Naive thymus-derived CD8-positive, alpha-beta T cell (primary cell): ENCODE data around the gene KDM1B. TPM values are rescaled to one million over a fixed set of nuclear protein-coding genes. Genes with fewer than 3 reads are reported as not detected.
"Not testable (repeated sequence)": the region's sequence is repeated elsewhere in the genome, so short reads cannot be mapped to it uniquely, and the experiment has no call there.

Experiments
- ATAC-seq, 2 donors: fragments of 150-1000 bp; cut with Tn5 transposase in 1 of 2; sonication (Bioruptor Pico), chemical (Tn5 transposase) in 1 of 2; 1 replicate in 1 of 2; 2 replicates in 1 of 2; pipeline ENCODE4 v1.10.0; 2021; ENCODE audit warnings: mild to moderate bottlenecking in 2 of 2, moderate library complexity in 2 of 2
- POLR2A ChIA-PET: fragments of 350-600 bp; sonication (Branson Sonifier 250); formaldehyde crosslinking; loops from one replicate; lab custom pipeline; 2021; ENCODE audit warnings: antibody characterized with exemption; lab: Charles Lee
- DNase-seq, 10 donors: peaks; one replicate each; pipeline versions ENCODE4 v3.0.0 to v3.0.0-alpha.2; 2020 to 2022
- H3K27ac Mint-ChIP-seq, 10 donors: one replicate each; pipeline ENCODE4 v1.8.0; 2020 to 2022; ENCODE audit warnings: mild to moderate bottlenecking in 10 of 10, mixed read lengths in 10 of 10, moderate library complexity in 4 of 10, inconsistent platforms in 1 of 10
- H3K27me3 Mint-ChIP-seq, 5 donors: one replicate each; pipeline ENCODE4 v1.8.0; 2021 to 2022; ENCODE audit warnings: mixed read lengths in 5 of 5
- H3K36me3 Mint-ChIP-seq, 3 donors: one replicate each; pipeline ENCODE4 v1.8.0; 2020 to 2022; ENCODE audit warnings: mixed read lengths in 3 of 3, mild to moderate bottlenecking in 2 of 3, inconsistent platforms in 1 of 3
- H3K4me1 Mint-ChIP-seq, 4 donors: one replicate each; pipeline ENCODE4 v1.8.0; 2021 to 2022; ENCODE audit warnings: mixed read lengths in 4 of 4
- H3K4me3 Mint-ChIP-seq, 10 donors: one replicate each; pipeline ENCODE4 v1.8.0; 2020 to 2022; ENCODE audit warnings: mild to moderate bottlenecking in 10 of 10, mixed read lengths in 10 of 10, moderate library complexity in 6 of 10, inconsistent platforms in 1 of 10
- H3K9me3 Mint-ChIP-seq, 9 donors: one replicate each; pipeline ENCODE4 v1.8.0; 2020 to 2022; ENCODE audit warnings: mixed read lengths in 9 of 9, mild to moderate bottlenecking in 3 of 9, inconsistent platforms in 1 of 9, moderate library complexity in 1 of 9
- polyA plus RNA-seq, 3 donors: library from polyadenylated mRNA; unstranded; fragments of 300-500 nt; fragmentation: Illumina TruSeq; gene quantifications; one replicate each; pipeline ENCODE4 v1.2.3, GENCODE V29; 2021
- total RNA-seq, 8 experiments: library from RNA in 2 of 8; stranded (reverse) in 2 of 8; gene quantifications; one replicate each; pipeline ENCODE4 v1.2.3 and lab custom pipeline; 2021 to 2026

KDM1B gene
- total and polyA plus RNA-seq, 5 experiments from 2014 or later, result 0.55 to 11.9 (median 2.9) TPM

DNA sequence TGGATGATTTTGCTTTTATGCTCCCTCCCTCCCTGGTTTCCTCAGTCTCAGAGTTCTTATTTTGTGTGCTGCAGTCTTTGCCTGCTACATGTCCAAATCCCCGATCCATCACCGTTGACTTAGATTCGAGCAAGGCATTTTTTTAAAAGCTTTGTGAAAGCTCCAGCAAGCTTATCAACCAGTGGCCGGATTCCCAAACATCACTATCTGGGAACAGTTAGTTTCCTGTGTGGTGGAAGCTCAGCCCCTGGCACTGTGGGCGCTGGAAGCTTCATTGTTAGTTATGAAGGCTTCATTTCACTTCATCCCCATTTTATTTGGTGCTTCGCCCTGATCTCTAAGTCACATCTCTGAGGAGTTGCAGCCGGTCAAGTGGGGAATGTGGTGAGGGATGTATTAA lies 64.4 kb downstream of the KDM1B start:
- POLR2A ChIA-PET, result no interaction called here
- Mint-ChIP-seq H3K4me1 (peaks cover 0 to 11% (median 1%) of the 10 kb centered on the region in 4 donors), H3K9me3 (peaks cover 0 to 2% (median 0%) of the 10 kb centered on the region in 9 donors), H3K4me3 (no peak overlapping the region), H3K27ac (peak overlapping the region in 7 of 10 donors; percentile 3 to 69 (median 25)), H3K36me3 (peaks cover 14 to 74% (median 33%) of the 10 kb centered on the region in 3 donors), H3K27me3 (no peaks in the 10 kb centered on the region)
- no peak for DNase-seq
- ATAC-seq, result no peak

GRCh38 chr6:18221288-18221615 lies 66.0 kb downstream of the KDM1B start:
- POLR2A ChIA-PET, result no interaction called here

DNA sequence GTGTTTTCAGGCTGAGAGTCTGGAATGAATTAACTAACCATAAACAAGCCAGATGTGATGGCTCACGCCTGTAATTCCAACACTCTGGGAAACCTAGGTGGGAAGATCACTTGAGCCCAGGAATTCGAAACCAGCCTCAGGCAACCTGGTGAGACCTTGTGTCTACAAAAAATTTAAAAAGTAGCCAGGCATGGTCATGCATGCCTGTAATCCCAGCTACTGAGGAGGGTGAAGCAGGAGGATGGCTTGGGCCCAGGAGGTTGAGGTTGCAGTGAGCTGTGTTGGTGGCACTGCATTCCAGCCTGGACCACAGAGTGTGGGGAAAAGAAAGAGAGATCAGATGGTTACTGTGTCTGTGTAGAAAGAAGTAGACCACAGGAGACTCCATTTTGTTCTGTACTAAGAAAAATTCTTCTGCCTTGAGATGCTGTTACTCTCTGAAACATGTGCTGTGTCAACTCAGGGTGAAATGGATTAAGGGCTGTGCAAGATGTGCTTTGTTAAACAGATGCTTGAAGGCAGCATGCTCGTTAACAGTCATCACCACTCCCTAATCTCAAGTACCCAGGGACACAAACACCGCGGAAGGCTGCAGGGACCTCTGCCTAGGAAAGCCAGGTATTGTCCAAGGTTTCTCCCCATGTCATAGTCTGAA lies 71.4 kb downstream of the KDM1B start:
- Mint-ChIP-seq H3K36me3 (peaks cover 18 to 79% (median 38%) of the 10 kb centered on the region in 3 donors), H3K27ac (peak overlapping the region in 5 of 10 donors; percentile 11 to 53 (median 43)), H3K9me3 (peaks cover 0 to 27% (median 15%) of the 10 kb centered on the region in 9 donors), H3K4me1 (peaks cover 0 to 17% (median 7%) of the 10 kb centered on the region in 4 donors)
- H3K27me3 Mint-ChIP-seq, H3K4me3 Mint-ChIP-seq, DNase-seq, POLR2A ChIA-PET, ATAC-seq: not testable (repeated sequence)

More at GRCh38 chr6:18221288-18221615, 66.0 kb downstream of the KDM1B start:
- DNase-seq, result no peak
- Mint-ChIP-seq H3K36me3 (peaks cover 14 to 72% (median 25%) of the 10 kb centered on the region in 3 donors), H3K9me3 (peaks cover 0 to 2% (median 0%) of the 10 kb centered on the region in 9 donors), H3K4me1 (peaks cover 0 to 3% (median 1%) of the 10 kb centered on the region in 4 donors), H3K4me3 (no peak overlapping the region), H3K27ac (peak overlapping the region in 4 of 10 donors; percentile 15 to 80 (median 46)), H3K27me3 (no peaks in the 10 kb centered on the region)
- ATAC-seq, result no peak

GRCh38 chr6:18227166-18227565 lies 71.9 kb downstream of the KDM1B start:
- ATAC-seq, POLR2A ChIA-PET, H3K4me3 Mint-ChIP-seq, H3K27me3 Mint-ChIP-seq, DNase-seq: not testable (repeated sequence)
- Mint-ChIP-seq H3K9me3 (peaks cover 2 to 33% (median 21%) of the 10 kb centered on the region in 9 donors), H3K36me3 (peaks cover 22 to 79% (median 44%) of the 10 kb centered on the region in 3 donors), H3K4me1 (peaks cover 2 to 17% (median 8%) of the 10 kb centered on the region in 4 donors), H3K27ac (peak overlapping the region in 4 of 10 donors; percentile 15 to 53 (median 38))

DNA sequence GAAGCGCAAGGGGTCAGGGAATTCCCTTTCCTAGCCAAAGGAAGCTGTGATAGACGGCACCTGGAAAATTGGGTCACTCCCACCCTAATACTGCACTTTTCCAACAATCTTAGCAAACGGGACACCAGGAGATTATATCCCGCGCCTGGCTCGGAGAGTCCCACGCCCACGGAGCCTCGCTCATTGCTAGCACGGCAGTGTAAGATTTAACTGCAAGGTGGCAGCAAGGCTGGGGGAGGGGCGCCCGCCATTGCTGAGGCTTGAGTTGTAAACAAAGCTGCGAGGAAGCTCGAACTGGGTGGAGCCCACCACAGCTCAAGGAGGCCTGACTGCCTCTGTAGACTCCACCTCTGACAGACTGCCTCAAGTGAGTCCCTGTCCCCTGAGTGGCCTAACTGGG lies 73.4 kb downstream of the KDM1B start:
- not testable (repeated sequence) for ATAC-seq, DNase-seq, H3K4me3 Mint-ChIP-seq, H3K27ac Mint-ChIP-seq, H3K27me3 Mint-ChIP-seq
- POLR2A ChIA-PET, result interaction anchor here (1.5 kb wide), 1 partner anchor 74 kb away, joined by 3 read pairs; the partner anchor contains the start of gene TPMT
- Mint-ChIP-seq H3K9me3 (peaks cover 7 to 44% (median 30%) of the 10 kb centered on the region in 9 donors), H3K36me3 (peaks cover 33 to 81% (median 56%) of the 10 kb centered on the region in 3 donors), H3K4me1 (peaks cover 2 to 17% (median 10%) of the 10 kb centered on the region in 4 donors)

GRCh38 chr6:18231856-18232255 lies 76.6 kb downstream of the KDM1B start:
- H3K27ac Mint-ChIP-seq, ATAC-seq, H3K27me3 Mint-ChIP-seq, DNase-seq, H3K4me3 Mint-ChIP-seq: not testable (repeated sequence)
- Mint-ChIP-seq H3K9me3 (peaks cover 11 to 58% (median 33%) of the 10 kb centered on the region in 9 donors), H3K4me1 (peaks cover 2 to 17% (median 9%) of the 10 kb centered on the region in 4 donors), H3K36me3 (peaks cover 45 to 95% (median 82%) of the 10 kb centered on the region in 3 donors)
- POLR2A ChIA-PET, result interaction anchor here (0.6 kb wide), 1 partner anchor 71 kb away, joined by 3 read pairs; no protein-coding TSS in a partner anchor

DNA sequence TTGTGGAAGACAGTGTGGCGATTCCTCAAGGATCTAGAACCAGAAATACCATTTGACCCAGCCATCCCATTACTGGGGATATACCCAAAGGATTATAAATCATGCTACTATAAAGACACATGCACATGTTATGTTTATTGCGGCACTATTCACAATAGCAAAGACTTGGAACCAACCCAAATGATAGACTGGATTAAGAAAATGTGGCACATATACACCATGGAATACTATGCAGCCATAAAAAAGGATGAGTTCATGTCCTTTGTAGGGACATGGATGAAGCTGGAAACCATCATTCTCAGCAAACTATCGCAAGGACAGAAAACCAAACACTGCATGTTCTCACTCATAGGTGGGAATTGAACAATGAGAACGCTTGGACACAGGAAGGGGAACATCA lies 78.5 kb downstream of the KDM1B start:
- peaks cover 11 to 58% (median 33%) of the 10 kb centered on the region in 9 donors for H3K9me3 Mint-ChIP-seq
- ATAC-seq, H3K27ac Mint-ChIP-seq, H3K27me3 Mint-ChIP-seq, DNase-seq, POLR2A ChIA-PET, H3K4me3 Mint-ChIP-seq: not testable (repeated sequence)
- H3K36me3 Mint-ChIP-seq, result peaks cover 45 to 95% (median 78%) of the 10 kb centered on the region in 3 donors
- H3K4me1 Mint-ChIP-seq, result peaks cover 2 to 10% (median 7%) of the 10 kb centered on the region in 4 donors

DNA sequence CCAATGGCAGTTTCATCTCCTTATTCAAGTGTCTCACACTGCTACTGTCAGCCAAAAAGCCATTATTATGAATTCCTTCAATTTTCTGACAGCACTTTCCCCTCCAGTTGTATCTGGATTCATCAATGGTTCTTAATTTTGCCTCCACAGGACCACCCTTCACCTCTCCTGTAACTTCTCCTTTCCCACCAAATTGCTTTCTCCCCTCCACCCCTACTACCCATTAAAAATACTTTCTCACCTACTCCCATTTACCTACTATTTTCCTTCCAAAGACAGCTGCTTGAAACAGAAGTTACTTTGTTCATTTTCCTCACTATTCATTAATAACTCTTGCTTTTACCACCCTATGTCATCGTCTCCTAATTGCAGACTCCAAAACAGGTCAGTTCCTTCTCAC lies 79.3 kb downstream of the KDM1B start:
- Mint-ChIP-seq H3K27me3 (no peaks in the 10 kb centered on the region), H3K4me1 (peaks cover 2 to 10% (median 5%) of the 10 kb centered on the region in 4 donors), H3K4me3 (no peak overlapping the region), H3K36me3 (peaks cover 41 to 92% (median 73%) of the 10 kb centered on the region in 3 donors), H3K27ac (peak overlapping the region in 4 of 10 donors; percentile 1 to 42 (median 7)), H3K9me3 (peaks cover 11 to 52% (median 27%) of the 10 kb centered on the region in 9 donors)
- POLR2A ChIA-PET, result no interaction called here
- DNase-seq (no peak), ATAC-seq (no peak)

DNA sequence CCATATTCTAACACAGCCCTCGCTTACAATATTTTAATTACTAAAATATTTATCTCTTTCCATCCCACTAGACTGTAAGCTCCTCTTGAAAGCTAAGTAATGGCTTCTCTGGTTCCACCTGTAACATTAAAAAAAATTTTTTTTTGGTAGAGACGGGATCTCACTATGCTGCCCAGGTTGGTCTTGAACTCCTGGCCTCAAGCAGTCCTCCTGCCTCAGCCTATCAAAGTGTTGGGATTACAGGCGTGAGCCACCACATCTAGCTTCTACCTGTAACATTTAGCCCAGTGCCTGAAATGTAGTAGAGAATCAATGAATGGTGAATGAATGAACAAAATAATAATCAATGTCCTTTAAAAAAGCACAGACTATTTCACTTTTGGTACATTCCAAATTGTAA lies 80.3 kb downstream of the KDM1B start:
- Mint-ChIP-seq H3K36me3 (peaks cover 39 to 85% (median 65%) of the 10 kb centered on the region in 3 donors), H3K27me3 (no peaks in the 10 kb centered on the region), H3K4me3 (no peak overlapping the region), H3K4me1 (peaks cover 2 to 8% (median 5%) of the 10 kb centered on the region in 4 donors), H3K27ac (no peak overlapping the region), H3K9me3 (peaks cover 10 to 46% (median 24%) of the 10 kb centered on the region in 9 donors)
- POLR2A ChIA-PET, result interaction anchor here (0.5 kb wide), 1 partner anchor 56 kb away, joined by 3 read pairs; no protein-coding TSS in a partner anchor
- ATAC-seq (no peak), DNase-seq (no peak)

DNA sequence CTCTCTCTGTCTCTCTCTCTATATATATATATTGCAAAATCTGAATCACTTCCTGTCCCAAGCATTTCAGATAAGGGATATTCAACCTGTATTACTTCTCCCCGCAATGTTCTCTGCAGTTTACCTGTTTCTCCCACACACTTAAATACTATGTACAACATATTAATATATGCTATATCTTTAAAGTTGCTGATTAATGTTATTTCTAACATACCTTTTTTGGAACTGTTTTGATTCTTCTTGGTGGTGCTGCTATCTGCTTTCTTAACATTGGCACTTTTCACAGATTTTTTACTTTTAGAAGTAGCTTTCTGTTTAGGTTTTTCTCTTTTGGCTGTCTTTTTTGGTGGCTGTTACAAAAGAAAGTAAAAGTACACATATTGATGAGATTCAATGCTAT lies 81.9 kb downstream of the KDM1B start:
- no peak overlapping the region for H3K4me3 Mint-ChIP-seq
- ATAC-seq (no peak), DNase-seq (no peak)
- POLR2A ChIA-PET, result no interaction called here
- H3K27me3 Mint-ChIP-seq, result no peaks in the 10 kb centered on the region
- peak overlapping the region in 2 of 10 donors; percentile 37 to 40 for H3K27ac Mint-ChIP-seq
- H3K4me1 Mint-ChIP-seq, result peaks cover 4 to 19% (median 13%) of the 10 kb centered on the region in 4 donors
- peaks cover 2 to 29% (median 12%) of the 10 kb centered on the region in 9 donors for H3K9me3 Mint-ChIP-seq
- H3K36me3 Mint-ChIP-seq, result peaks cover 23 to 80% (median 51%) of the 10 kb centered on the region in 3 donors

GRCh38 chr6:18240230-18240629 lies 85.0 kb downstream of the KDM1B start:
- H3K36me3 Mint-ChIP-seq, result peaks cover 5 to 79% (median 49%) of the 10 kb centered on the region in 3 donors
- ATAC-seq (no peak), DNase-seq (no peak)
- no peak overlapping the region for H3K4me3 Mint-ChIP-seq
- H3K9me3 Mint-ChIP-seq, result peaks cover 0 to 2% (median 0%) of the 10 kb centered on the region in 9 donors
- POLR2A ChIA-PET, result no interaction called here
- no peaks in the 10 kb centered on the region for H3K27me3 Mint-ChIP-seq
- peak overlapping the region in 2 of 10 donors; percentile 50 to 78 for H3K27ac Mint-ChIP-seq
- H3K4me1 Mint-ChIP-seq, result peaks cover 14 to 33% (median 31%) of the 10 kb centered on the region in 4 donors

DNA sequence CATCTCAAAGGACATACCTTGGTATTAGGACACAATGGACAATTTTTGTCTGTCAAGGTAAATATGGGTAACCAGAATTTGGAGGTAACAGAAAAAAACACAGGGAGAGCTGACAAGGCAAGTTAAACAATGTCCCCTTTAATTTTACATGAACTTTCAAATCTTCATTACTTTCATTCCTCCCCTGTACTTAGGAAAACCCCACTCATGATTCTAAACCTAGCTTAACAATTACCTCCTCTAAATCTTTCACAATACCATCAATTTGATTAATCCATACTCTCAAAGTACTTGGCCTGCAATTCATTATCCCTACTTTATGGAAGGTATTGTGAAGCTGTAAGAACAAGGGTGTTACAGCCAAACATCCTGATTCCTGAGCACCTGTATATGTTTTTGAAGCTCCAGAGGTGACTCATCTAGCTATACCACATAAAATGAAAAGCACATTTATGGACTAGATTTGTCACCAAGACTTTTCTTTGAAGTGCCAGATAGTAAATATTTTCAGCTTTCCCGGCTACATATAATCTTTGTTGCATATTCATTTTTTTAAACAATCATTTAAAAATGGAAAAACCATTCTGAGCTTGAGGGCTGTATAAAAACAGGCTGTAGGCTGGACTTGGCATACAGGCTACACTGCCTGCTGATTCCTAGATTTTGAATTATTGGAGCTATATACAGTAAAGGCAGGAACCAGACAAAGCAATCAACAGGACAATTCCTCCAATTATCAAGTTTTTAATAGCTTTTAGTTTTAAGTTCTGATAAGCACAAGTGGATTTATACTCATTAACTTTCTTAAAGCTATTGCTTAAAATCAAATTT lies 86.2 kb downstream of the KDM1B start:
- H3K9me3 Mint-ChIP-seq, result no peaks in the 10 kb centered on the region

More for the DNA sequence above, 86.2 kb downstream of the KDM1B start:
- peak overlapping the region in 8 of 10 donors; percentile 13 to 84 (median 74) for H3K27ac Mint-ChIP-seq
- no peaks in the 10 kb centered on the region for H3K27me3 Mint-ChIP-seq
- peaks cover 14 to 44% (median 39%) of the 10 kb centered on the region in 4 donors for H3K4me1 Mint-ChIP-seq
- POLR2A ChIA-PET, result interaction anchor here (0.7 kb wide), 1 partner anchor 24 kb away, joined by 3 read pairs; no protein-coding TSS in a partner anchor
- peaks cover 5 to 79% (median 49%) of the 10 kb centered on the region in 3 donors for H3K36me3 Mint-ChIP-seq
- DNase-seq (no peak), ATAC-seq (peak in 1 of 2 donors; percentile 49)
- H3K4me3 Mint-ChIP-seq, result peak overlapping the region in 1 of 10 donors; percentile 36
